HepG2 (cell line): Measurements from ENCODE around the gene ZNF281. TPM values are rescaled to one million over a fixed set of nuclear protein-coding genes. Genes with fewer than 3 reads are reported as not detected.
A peak's percentile ranks its signal among the peaks of the same experiment; 100 is the strongest.

Experiments
- ATAC-seq: fragments of 200-7000 bp; cut with Tn5 transposase; 3 replicates; pipeline ENCODE4 v1.9.1; 2020; ENCODE audit warnings: mild to moderate bottlenecking, moderate library complexity
- BruUV-seq: library from RNA; stranded (reverse); fragments of 400-500 nt; replicated peaks from 2 replicates; lab custom pipeline; 2021; lab: Mats Ljungman, UMichigan
- CTCF ChIA-PET: fragments of 300-600 bp; formaldehyde crosslinking; extraction: SDS; loops from one replicate; lab custom pipeline; 2021; ENCODE audit warnings: low total read pairs, inconsistent platforms, low intra/inter-chr PET ratio; lab: Yijun Ruan, JAX
- POLR2A ChIA-PET: fragments of 350-600 bp; sonication (Branson Sonifier 250); formaldehyde crosslinking; loops from one replicate; lab custom pipeline; 2020; ENCODE audit warnings: antibody characterized with exemption, inconsistent platforms; lab: Yijun Ruan, JAX
- DNase-seq: peaks from one replicate; pipeline ENCODE4 v3.0.0-alpha.2; 2015; ENCODE audit warnings: low spot score
- FAIRE-seq: peaks from 3 replicates; lab custom pipeline; 2011; peaks lifted over from hg19 to GRCh38; lab: Jason Lieb, UNC
- H2AFZ ChIP-seq: one replicate; pipeline ENCODE4 v1.6.1; 2011; ENCODE audit warnings: low read length, inconsistent platforms
- H3K27ac ChIP-seq: fragments of 300-600 bp; 3 replicates; pipeline ENCODE4 v1.8.0; 2011; ENCODE audit warnings: mixed run types, mild to moderate bottlenecking, mixed read lengths, low read length, inconsistent platforms; ENCODE audit not compliant: insufficient read depth; ENCODE audit errors: extremely low read length
- H3K27me3 ChIP-seq, 2 experiments: fragments of 200-600 bp in 1 of 2; 2 replicates in 1 of 2; 3 replicates in 1 of 2; pipeline versions ENCODE4 v1.6.0 to v1.8.0; 2011; ENCODE audit warnings: low read length in 2 of 2, mild to moderate bottlenecking in 2 of 2, moderate library complexity in 2 of 2, inconsistent platforms in 1 of 2; ENCODE audit not compliant: insufficient read depth in 2 of 2, control insufficient read depth in 1 of 2
- H3K36me3 ChIP-seq, 2 experiments: fragments of 200-600 bp in 1 of 2; replicated peaks in 1 of 2; 2 replicates in 1 of 2; 3 replicates in 1 of 2; pipeline versions ENCODE4 v1.5.1 to v1.8.0; 2011; ENCODE audit warnings: low read length in 2 of 2, inconsistent platforms in 1 of 2; ENCODE audit not compliant: insufficient read depth in 2 of 2, control insufficient read depth in 1 of 2
- H3K4me1 ChIP-seq: 2 replicates; pipeline ENCODE4 v1.5.1; 2012; ENCODE audit warnings: low read length, inconsistent platforms; ENCODE audit not compliant: insufficient read depth
- H3K4me2 ChIP-seq: 2 replicates; pipeline ENCODE4 v1.6.0; 2011; ENCODE audit warnings: low read depth, low read length, inconsistent platforms
- H3K4me3 ChIP-seq, 3 experiments: fragments of 200-600 bp in 1 of 3; sonication (generic), shearing (Covaris generic) in 1 of 3; replicated peaks in 1 of 3; 2 replicates each; pipeline ENCODE4 v1.5.1; 2011 to 2016; ENCODE audit warnings: low read length in 3 of 3, inconsistent platforms in 2 of 3, low read depth in 2 of 3, mild to moderate bottlenecking in 2 of 3, control low read depth in 1 of 3, mixed read lengths in 1 of 3; ENCODE audit not compliant: insufficient read depth in 1 of 3
- H3K79me2 ChIP-seq: one replicate; pipeline ENCODE4 v1.6.1; 2011; ENCODE audit warnings: low read length, inconsistent platforms; ENCODE audit not compliant: insufficient read depth
- H3K9ac ChIP-seq: 2 replicates; pipeline ENCODE4 v1.6.0; 2011; ENCODE audit warnings: mild to moderate bottlenecking, low read depth, low read length, inconsistent platforms; ENCODE audit not compliant: insufficient read depth
- H3K9me3 ChIP-seq: 2 replicates; pipeline ENCODE4 v1.5.1; 2012; ENCODE audit warnings: mild to moderate bottlenecking, low read length
- H4K20me1 ChIP-seq: 2 replicates; pipeline ENCODE4 v1.6.0; 2011; ENCODE audit warnings: inconsistent platforms, mild to moderate bottlenecking, low read length, moderate library complexity; ENCODE audit not compliant: insufficient read depth
- CEBPB ChIP-seq: IDR thresholded peaks from 2 replicates; pipeline ENCODE4 v1.6.1; 2011; ENCODE audit warnings: low read depth, low read length, improper control_type of control experiment, borderline replicate concordance
- E2F5 ChIP-seq: sonication (generic); formaldehyde crosslinking; conservative IDR thresholded peaks from 2 replicates; pipeline ENCODE4 v1.4.0; 2020; ENCODE audit warnings: missing genetic modification reagents
- ERF ChIP-seq: IDR thresholded peaks from 2 replicates; pipeline ENCODE4 v1.6.1; 2018; ENCODE audit warnings: missing biosample characterization, missing genetic modification reagents
- GATAD2A ChIP-seq: IDR thresholded peaks from 2 replicates; pipeline ENCODE4 v1.6.1; 2016
- HDAC2 ChIP-seq: sonication (generic); formaldehyde crosslinking; IDR thresholded peaks from 2 replicates; pipeline ENCODE4 v1.4.0; 2020; ENCODE audit warnings: missing genetic modification reagents
- TCF7L2 ChIP-seq: IDR thresholded peaks from 2 replicates; pipeline ENCODE4 v1.6.1; 2011; ENCODE audit warnings: mild to moderate bottlenecking, low read depth, low read length, moderate library complexity
- XBP1 ChIP-seq: sonication (generic); formaldehyde crosslinking; IDR thresholded peaks from 2 replicates; pipeline ENCODE4 v1.5.0; 2020; ENCODE audit warnings: missing genetic modification reagents
- ZNF234 ChIP-seq: sonication (generic); formaldehyde crosslinking; conservative IDR thresholded peaks from 2 replicates; pipeline ENCODE4 v1.5.1; 2020; ENCODE audit warnings: mild to moderate bottlenecking, missing genetic modification reagents
- ZNF253 ChIP-seq: sonication (generic); formaldehyde crosslinking; IDR thresholded peaks from 2 replicates; pipeline ENCODE4 v1.8.0; 2022; ENCODE audit warnings: mild to moderate bottlenecking, missing genetic modification reagents, borderline replicate concordance
- ZNF281 ChIP-seq: sonication (generic); formaldehyde crosslinking; IDR thresholded peaks from 2 replicates; pipeline ENCODE4 v1.4.0; 2020; ENCODE audit warnings: missing genetic modification reagents, borderline replicate concordance
- ZNF451 ChIP-seq: sonication (generic); formaldehyde crosslinking; IDR thresholded peaks from 2 replicates; pipeline ENCODE4 v1.5.0; 2020; ENCODE audit warnings: mild to moderate bottlenecking, missing genetic modification reagents
- ZNF460 ChIP-seq: sonication (generic); formaldehyde crosslinking; IDR thresholded peaks from 2 replicates; pipeline ENCODE4 v1.5.1; 2020; ENCODE audit warnings: missing genetic modification reagents, mild to moderate bottlenecking, borderline replicate concordance
- ZNF615 ChIP-seq: sonication (generic); formaldehyde crosslinking; IDR thresholded peaks from 2 replicates; pipeline ENCODE4 v1.5.0; 2020; ENCODE audit warnings: mild to moderate bottlenecking, missing genetic modification reagents, borderline replicate concordance
- ZNF773 ChIP-seq: sonication (generic); formaldehyde crosslinking; IDR thresholded peaks from 2 replicates; pipeline ENCODE4 v1.4.0; 2020; ENCODE audit warnings: missing genetic modification reagents, borderline replicate concordance
- ZSCAN25 ChIP-seq: sonication (generic); formaldehyde crosslinking; IDR thresholded peaks from 2 replicates; pipeline ENCODE4 v1.8.0; 2022; ENCODE audit warnings: mild to moderate bottlenecking, missing genetic modification reagents
- WGBS: methylation state at CpG from one replicate; pipeline ENCODE4 v1.1.6; 2017; ENCODE audit warnings: low lambda C conversion rate; 5-methylcytosine and 5-hydroxymethylcytosine counted together
- in situ Hi-C: cut with HindIII; loops from 2 replicates; pipeline ENCODE4 v1.10.0; 2017; ENCODE audit warnings: low pct_unique_long_range_greater_than_20kb; ENCODE audit not compliant: extremely low pct_ligation_motif_present
- intact Hi-C: fragments of 100-400 bp; cut with micrococcal nuclease; formaldehyde crosslinking; loops from one replicate; pipeline ENCODE4 v1.10.0; 2022; ENCODE audit not compliant: unreplicated experiment
- polyA plus RNA-seq, 8 experiments: library from polyadenylated mRNA; depleted of rRNA in 3 of 8; stranded (reverse) in 7 of 8; unstranded in 1 of 8; fragments of >200 nt; fragmentation: Illumina TruSeq in 4 of 8; extraction: Trizol in 4 of 8; gene quantifications; 2 replicates each; pipeline versions ENCODE4 v1.2.1 to v1.2.3, GENCODE V29; 2011 to 2016; ENCODE audit warnings: low read depth in 4 of 8, missing spikeins in 1 of 8, mixed read lengths in 1 of 8; ENCODE audit not compliant: insufficient read depth in 1 of 8
- total RNA-seq, 5 experiments: library from RNA; depleted of rRNA; stranded (reverse); fragments of >200 nt; fragmentation: Illumina TruSeq; extraction: Trizol; gene quantifications; 2 replicates each; pipeline ENCODE4 v1.2.3, GENCODE V29; 2016; ENCODE audit warnings: low read depth in 1 of 5

ZNF281 gene
- total and polyA plus RNA-seq, 2 of the 13 experiments (the other 11 are each of a cell fraction or from before 2014, with no cell fraction given) = 7.7 to 20.6 TPM

GRCh38 chr1:200367841-200368534, 41.8 kb downstream of the ZNF281 start:
- H3K27ac ChIP-seq = peak overlapping the region; percentile 20
- DNase-seq = no peak
- POLR2A ChIA-PET = no interaction called here
- no peaks in the 10 kb centered on the region for H4K20me1 ChIP-seq
- peaks cover 89% of the 10 kb centered on the region for H3K4me1 ChIP-seq
- no peaks in the 10 kb centered on the region for H3K79me2 ChIP-seq
- no peak overlapping the region for H3K4me2 ChIP-seq
- CTCF ChIA-PET = no interaction called here
- no peak for FAIRE-seq
- no peak for ATAC-seq
- intact Hi-C loops (no loop called here), in situ Hi-C loops (no loop called here)
- TF ChIP-seq ZNF773 (CRISPR knock-in tag) = no peak
- no peak for TF ChIP-seq XBP1 (CRISPR knock-in tag)
- no peak for TF ChIP-seq ZSCAN25 (CRISPR knock-in tag)
- no peak for TF ChIP-seq ZNF451 (CRISPR knock-in tag)
- TF ChIP-seq HDAC2 = no peak
- no peak for TF ChIP-seq ZNF460 (CRISPR knock-in tag)
- no TSS peak for BruUV-seq
- no peak overlapping the region for H3K4me3 ChIP-seq
- WGBS = 95% methylated on average over 3 of the region's 3 CpGs
- H3K9me3 ChIP-seq = no peaks in the 10 kb centered on the region
- H2AFZ ChIP-seq = no peak overlapping the region
- no peaks in the 10 kb centered on the region for H3K27me3 ChIP-seq
- no peak overlapping the region for H3K9ac ChIP-seq
- H3K36me3 ChIP-seq = no peaks in the 10 kb centered on the region; a peak in 1 of 5 replicates

- Histone ChIP-seq H3K27ac (no peak overlapping the region), H3K9me3 (no peaks in the 10 kb centered on the region), H2AFZ (no peak overlapping the region), H4K20me1 (no peaks in the 10 kb centered on the region), H3K4me2 (no peak overlapping the region), H3K79me2 (no peaks in the 10 kb centered on the region), H3K9ac (no peak overlapping the region), H3K27me3 (no peaks in the 10 kb centered on the region), H3K36me3 (no peaks in the 10 kb centered on the region; a peak in 1 of 5 replicates), H3K4me3 (no peak overlapping the region), H3K4me1 (peaks cover 77% of the 10 kb centered on the region)
- ChIA-PET CTCF (no interaction called here), POLR2A (no interaction called here)
- FAIRE-seq = no peak
- BruUV-seq = no TSS peak
- in situ Hi-C loops = no loop called here
- 73% methylated on average over 5 of the region's 5 CpGs for WGBS
- intact Hi-C loops = no loop called here
- no peak for ATAC-seq
- DNase-seq = no peak
- TF ChIP-seq ZNF234 (CRISPR knock-in tag) (no peak), CEBPB (peak; percentile 28; the same call in 1 of the 2 replicates), E2F5 (no peak), GATAD2A (CRISPR knock-in tag) (0 out of 2 replicates have a peak, but pooled peaks have one; percentile 11), ZNF281 (CRISPR knock-in tag) (no peak), ZNF615 (CRISPR knock-in tag) (no peak), ERF (CRISPR knock-in tag) (no peak), ZNF253 (no peak), TCF7L2 (no peak)
These were observed 43.1 kb downstream of the ZNF281 start for GRCh38 chr1:200366577-200367253.
